GM18498 (cell line): ENCODE results near the gene COX4I1.

Source experiments
- ATAC-seq: cut with Tn5 transposase; IDR thresholded peaks from one replicate; pipeline ENCODE4 v1.9.1; 2021; ENCODE audit warnings: mild to moderate bottlenecking, moderate library complexity; ENCODE audit not compliant: unreplicated experiment

Gene COX4I1

DNA sequence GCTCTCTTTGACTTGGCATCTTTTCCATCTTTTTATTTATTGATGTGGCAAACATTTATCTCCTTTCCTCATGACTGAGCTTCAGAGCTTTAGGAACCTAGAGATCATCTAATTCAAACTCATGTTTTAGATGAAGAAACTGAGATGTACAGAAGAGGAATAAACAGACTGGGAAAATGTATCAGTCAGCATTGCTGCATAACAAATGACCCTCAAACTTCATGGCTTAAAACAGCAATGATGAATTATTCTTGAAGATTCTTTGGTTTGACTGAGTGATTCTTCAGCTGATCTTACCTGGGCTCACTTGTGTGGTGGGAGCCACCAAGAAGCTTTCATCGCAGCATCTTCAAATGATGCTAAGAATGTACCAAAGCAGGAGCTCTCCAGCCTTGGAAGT lies 55.4 kb downstream of the COX4I1 start:
- no peak for ATAC-seq

DNA sequence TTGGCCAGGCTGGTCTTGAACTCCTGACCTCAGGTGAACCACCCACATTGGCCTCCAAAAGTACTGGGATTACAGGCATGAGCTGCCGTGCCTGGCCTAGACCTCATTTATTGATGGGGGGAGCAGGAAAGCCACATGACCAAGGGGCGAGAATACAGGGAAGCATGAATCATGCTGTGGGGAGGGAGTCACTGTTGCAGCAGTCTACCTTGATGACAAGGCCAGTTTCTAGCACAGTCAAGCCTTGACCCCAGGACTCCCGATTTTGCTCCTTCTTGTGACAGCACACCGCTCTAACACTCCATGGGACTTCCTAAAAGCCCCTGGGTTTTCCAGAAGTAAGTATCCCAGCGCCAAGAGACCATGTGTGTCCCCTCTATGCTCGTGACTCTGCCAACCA lies 56.6 kb downstream of the COX4I1 start:
- no peak for ATAC-seq

GRCh38 chr16:85856585-85856984 lies 57.1 kb downstream of the COX4I1 start:
- no peak for ATAC-seq
